WTC11 (cell line): ENCODE results near the gene SEMA4D. TPM values are rescaled to one million over a fixed set of nuclear protein-coding genes. Genes with fewer than 3 reads are reported as not detected.

Experiments used
- ATAC-seq: fragments of 200-7000 bp; cut with Tn5 transposase; 2 replicates; pipeline ENCODE4 v1.10.0; 2021; ENCODE audit warnings: mild to moderate bottlenecking, moderate library complexity
- CTCF ChIA-PET: fragments of 300-600 bp; sonication (Branson Sonifier 250); formaldehyde crosslinking; loops from one replicate; lab custom pipeline; 2021; ENCODE audit warnings: antibody characterized with exemption; lab: Charles Lee
- POLR2A ChIA-PET: fragments of 350-600 bp; sonication (Branson Sonifier 250); formaldehyde crosslinking; loops from one replicate; lab custom pipeline; 2021; ENCODE audit warnings: antibody characterized with exemption; lab: Charles Lee
- DNase-seq: peaks from one replicate; pipeline ENCODE4 v3.0.0; 2021; ENCODE audit warnings: low spot score
- H3K27ac Mint-ChIP-seq: 2 replicates; pipeline ENCODE4 v1.8.0; 2021; ENCODE audit warnings: mixed read lengths
- H3K27me3 Mint-ChIP-seq: 2 replicates; pipeline ENCODE4 v1.8.0; 2021; ENCODE audit warnings: low read depth, mild to moderate bottlenecking, moderate library complexity, mixed read lengths
- H3K36me3 Mint-ChIP-seq: 2 replicates; pipeline ENCODE4 v1.8.0; 2021; ENCODE audit warnings: mixed read lengths
- H3K4me1 Mint-ChIP-seq: 2 replicates; pipeline ENCODE4 v1.8.0; 2022; ENCODE audit warnings: mixed read lengths
- H3K4me3 Mint-ChIP-seq: 2 replicates; pipeline ENCODE4 v1.8.0; 2021; ENCODE audit warnings: mild to moderate bottlenecking, moderate library complexity, mixed read lengths
- H3K9me3 Mint-ChIP-seq: 2 replicates; pipeline ENCODE4 v1.8.0; 2021; ENCODE audit warnings: mixed read lengths
- AR ChIP-seq: fragments of 250-450 bp; sonication (Bioruptor Pico); IDR thresholded peaks from 2 replicates; pipeline ENCODE4 v1.9.0; 2021; ENCODE audit warnings: mild to moderate bottlenecking
- CREM ChIP-seq: sonication (generic); formaldehyde crosslinking; IDR thresholded peaks from 2 replicates; pipeline ENCODE4 v1.8.1; 2022; ENCODE audit warnings: mild to moderate bottlenecking, missing genetic modification reagents, moderate library complexity
- ERG ChIP-seq: fragments of 250-450 bp; sonication (Bioruptor Pico); IDR thresholded peaks from 2 replicates; pipeline ENCODE4 v1.8.0; 2021; ENCODE audit warnings: mild to moderate bottlenecking
- GTF2I ChIP-seq: fragments of 250-450 bp; sonication (Bioruptor Pico); conservative IDR thresholded peaks from 2 replicates; pipeline ENCODE4 v1.4.0; 2021; ENCODE audit warnings: mild to moderate bottlenecking
- HMGXB4 ChIP-seq: sonication (generic); formaldehyde crosslinking; IDR thresholded peaks from 2 replicates; pipeline ENCODE4 v1.8.1; 2023; ENCODE audit warnings: mild to moderate bottlenecking, moderate library complexity, missing genetic modification reagents
- JUN ChIP-seq: sonication (generic); formaldehyde crosslinking; IDR thresholded peaks from 2 replicates; pipeline ENCODE4 v1.8.0; 2023; ENCODE audit warnings: mild to moderate bottlenecking, missing genetic modification reagents
- MLX ChIP-seq: sonication (generic); formaldehyde crosslinking; IDR thresholded peaks from 2 replicates; pipeline ENCODE4 v1.8.1; 2023; ENCODE audit warnings: mild to moderate bottlenecking, missing genetic modification reagents, moderate library complexity
- NR1H2 ChIP-seq: sonication (generic); formaldehyde crosslinking; IDR thresholded peaks from 2 replicates; pipeline ENCODE4 v1.9.0; 2021; ENCODE audit warnings: mild to moderate bottlenecking, moderate library complexity, missing genetic modification reagents
- RORB ChIP-seq: fragments of 250-450 bp; sonication (Bioruptor Pico); IDR thresholded peaks from 2 replicates; pipeline ENCODE4 v1.9.0; 2021; ENCODE audit warnings: mild to moderate bottlenecking
- SMAD3 ChIP-seq: sonication (generic); formaldehyde crosslinking; IDR thresholded peaks from 2 replicates; pipeline ENCODE4 v1.8.0; 2022; ENCODE audit warnings: missing genetic modification reagents, mild to moderate bottlenecking, borderline replicate concordance
- SOX15 ChIP-seq: fragments of 250-450 bp; sonication (Bioruptor Pico); IDR thresholded peaks from 2 replicates; pipeline ENCODE4 v1.9.0; 2021; ENCODE audit warnings: mild to moderate bottlenecking
- SP1 ChIP-seq: sonication (generic); formaldehyde crosslinking; conservative IDR thresholded peaks from 2 replicates; pipeline ENCODE4 v1.8.1; 2022; ENCODE audit warnings: missing genetic modification reagents
- TCF7 ChIP-seq: sonication (generic); formaldehyde crosslinking; IDR thresholded peaks from 2 replicates; pipeline ENCODE4 v1.8.0; 2022; ENCODE audit warnings: mild to moderate bottlenecking, low read depth, missing genetic modification reagents, moderate library complexity
- TEAD1 ChIP-seq: sonication (generic); formaldehyde crosslinking; IDR thresholded peaks from 2 replicates; pipeline ENCODE4 v1.8.0; 2022; ENCODE audit warnings: mild to moderate bottlenecking, missing genetic modification reagents
- TP53 ChIP-seq: sonication (generic); formaldehyde crosslinking; IDR thresholded peaks from 2 replicates; pipeline ENCODE4 v1.8.1; 2023; ENCODE audit warnings: mild to moderate bottlenecking, missing genetic modification reagents
- USF2 ChIP-seq: sonication (generic); formaldehyde crosslinking; IDR thresholded peaks from 2 replicates; pipeline ENCODE4 v1.8.1; 2023; ENCODE audit warnings: mild to moderate bottlenecking, missing genetic modification reagents, moderate library complexity
- ZNF263 ChIP-seq: sonication (generic); formaldehyde crosslinking; IDR thresholded peaks from 2 replicates; pipeline ENCODE4 v1.8.1; 2022; ENCODE audit warnings: low read depth, mild to moderate bottlenecking, moderate library complexity, missing genetic modification reagents
- ZNF281 ChIP-seq: sonication (generic); formaldehyde crosslinking; IDR thresholded peaks from 2 replicates; pipeline ENCODE4 v1.8.0; 2023; ENCODE audit warnings: mild to moderate bottlenecking, missing genetic modification reagents
- ZNF425 ChIP-seq: fragments of 250-450 bp; sonication (Bioruptor Pico); conservative IDR thresholded peaks from 2 replicates; pipeline ENCODE4 v1.9.0; 2021; ENCODE audit warnings: mild to moderate bottlenecking
- ZNF512 ChIP-seq: sonication (generic); formaldehyde crosslinking; IDR thresholded peaks from 2 replicates; pipeline ENCODE4 v1.8.1; 2022; ENCODE audit warnings: missing genetic modification reagents, borderline replicate concordance
- ZNF671 ChIP-seq: fragments of 250-450 bp; sonication (Bioruptor Pico); IDR thresholded peaks from 2 replicates; pipeline ENCODE4 v1.8.0; 2021; ENCODE audit warnings: mild to moderate bottlenecking
- total RNA-seq: library from RNA; stranded (reverse); gene quantifications from 3 replicates; pipeline ENCODE4 v1.2.3, GENCODE V29; 2021

SEMA4D gene
- total RNA-seq, 1 experiment from 2014 or later, result 67.8 TPM

GRCh38 chr9:89317282-89317681, 180.6 kb downstream of the SEMA4D start:
- Mint-ChIP-seq H3K27ac (peak overlapping the region; percentile 97), H3K36me3 (peaks cover 73% of the 10 kb centered on the region), H3K9me3 (no peaks in the 10 kb centered on the region), H3K4me3 (peak overlapping the region; percentile 90), H3K27me3 (no peaks in the 10 kb centered on the region), H3K4me1 (peaks cover 50% of the 10 kb centered on the region)
- CTCF ChIA-PET, result no interaction called here
- DNase-seq (no peak), ATAC-seq (no peak)
- TF ChIP-seq AR (CRISPR knock-in tag), result peak; percentile 68; the same call in 1 of the 2 replicates
- TF ChIP-seq ZNF425, result peak; percentile 57; the same call in 1 of the 2 replicates
- TF ChIP-seq SP1 (CRISPR knock-in tag), result no peak
- POLR2A ChIA-PET, result no interaction called here

GRCh38 chr9:89315482-89315881, 182.4 kb downstream of the SEMA4D start:
- Mint-ChIP-seq H3K4me1 (peaks cover 50% of the 10 kb centered on the region), H3K4me3 (0 out of 2 replicates have a peak overlapping the region, but pooled peaks have one; percentile 18), H3K27ac (no peak overlapping the region; the same call in 1 of the 2 replicates), H3K9me3 (no peaks in the 10 kb centered on the region), H3K36me3 (peaks cover 68% of the 10 kb centered on the region), H3K27me3 (no peaks in the 10 kb centered on the region; the same call in 1 of the 2 replicates)
- ChIA-PET CTCF (no interaction called here), POLR2A (interaction anchor here (0.7 kb wide), 1 partner anchor 8 kb away, joined by 3 read pairs; no protein-coding TSS in a partner anchor)
- DNase-seq (no peak), ATAC-seq (no peak)
- TF ChIP-seq SOX15 (CRISPR knock-in tag), result no peak
- no peak for TF ChIP-seq ZNF671
- TF ChIP-seq ZNF263, result no peak
- TF ChIP-seq ERG, result no peak
- TF ChIP-seq CREM (CRISPR knock-in tag), result no peak
- no peak for TF ChIP-seq JUN (CRISPR knock-in tag)
- no peak for TF ChIP-seq ZNF512
- no peak for TF ChIP-seq USF2 (CRISPR knock-in tag)
- no peak for TF ChIP-seq ZNF281 (CRISPR knock-in tag)
- TF ChIP-seq TP53 (CRISPR knock-in tag), result no peak
- TF ChIP-seq MLX (CRISPR knock-in tag), result no peak
- TF ChIP-seq TEAD1 (CRISPR knock-in tag), result no peak
- TF ChIP-seq HMGXB4 (CRISPR knock-in tag), result no peak
- no peak for TF ChIP-seq SMAD3 (CRISPR knock-in tag)
- no peak for TF ChIP-seq TCF7 (CRISPR knock-in tag)
- TF ChIP-seq RORB (CRISPR knock-in tag), result no peak
- TF ChIP-seq GTF2I, result no peak
- no peak for TF ChIP-seq NR1H2
